Naive B cell (primary cell): ENCODE results near the gene CFAP141. TPM values are rescaled to one million over a fixed set of nuclear protein-coding genes. Genes with fewer than 3 reads are reported as not detected.

Experiments
- ATAC-seq, 2 donors: fragments of 150-1000 bp; cut with Tn5 transposase; 2 replicates each; pipeline ENCODE4 v1.10.0; 2021; ENCODE audit warnings: low read depth in 2 of 2, mild to moderate bottlenecking in 2 of 2, moderate library complexity in 2 of 2
- DNase-seq: peaks from one replicate; pipeline ENCODE4 v3.0.0; 2022
- H3K27ac Mint-ChIP-seq, 6 donors: one replicate each; pipeline ENCODE4 v1.8.0; 2020 to 2022; ENCODE audit warnings: mild to moderate bottlenecking in 6 of 6, mixed read lengths in 6 of 6, moderate library complexity in 5 of 6, inconsistent platforms in 2 of 6
- H3K27me3 Mint-ChIP-seq, 3 donors: one replicate each; pipeline ENCODE4 v1.8.0; 2021 to 2022; ENCODE audit warnings: mixed read lengths in 3 of 3, mild to moderate bottlenecking in 1 of 3
- H3K36me3 Mint-ChIP-seq, 2 donors: one replicate each; pipeline ENCODE4 v1.8.0; 2020 to 2022; ENCODE audit warnings: mixed read lengths in 2 of 2, inconsistent platforms in 1 of 2, mild to moderate bottlenecking in 1 of 2
- H3K4me1 Mint-ChIP-seq, 3 donors: one replicate each; pipeline ENCODE4 v1.8.0; 2020 to 2022; ENCODE audit warnings: mixed read lengths in 3 of 3, inconsistent platforms in 1 of 3, mild to moderate bottlenecking in 1 of 3, moderate library complexity in 1 of 3
- H3K4me3 Mint-ChIP-seq, 8 donors: one replicate each; pipeline ENCODE4 v1.8.0; 2020 to 2022; ENCODE audit warnings: mild to moderate bottlenecking in 8 of 8, mixed read lengths in 8 of 8, moderate library complexity in 8 of 8, inconsistent platforms in 2 of 8
- H3K9me3 Mint-ChIP-seq, 7 donors: one replicate each; pipeline ENCODE4 v1.8.0; 2020 to 2022; ENCODE audit warnings: mixed read lengths in 7 of 7, mild to moderate bottlenecking in 5 of 7, inconsistent platforms in 2 of 7, moderate library complexity in 1 of 7
- polyA plus RNA-seq, 6 donors: library from polyadenylated mRNA; unstranded; fragments of 300-500 nt; fragmentation: Illumina TruSeq; gene quantifications; one replicate each; pipeline ENCODE4 v1.2.3, GENCODE V29; 2021; ENCODE audit warnings: low read depth in 6 of 6

The CFAP141 gene
- polyA plus RNA-seq, 6 donors from 2014 or later, result not detected

DNA sequence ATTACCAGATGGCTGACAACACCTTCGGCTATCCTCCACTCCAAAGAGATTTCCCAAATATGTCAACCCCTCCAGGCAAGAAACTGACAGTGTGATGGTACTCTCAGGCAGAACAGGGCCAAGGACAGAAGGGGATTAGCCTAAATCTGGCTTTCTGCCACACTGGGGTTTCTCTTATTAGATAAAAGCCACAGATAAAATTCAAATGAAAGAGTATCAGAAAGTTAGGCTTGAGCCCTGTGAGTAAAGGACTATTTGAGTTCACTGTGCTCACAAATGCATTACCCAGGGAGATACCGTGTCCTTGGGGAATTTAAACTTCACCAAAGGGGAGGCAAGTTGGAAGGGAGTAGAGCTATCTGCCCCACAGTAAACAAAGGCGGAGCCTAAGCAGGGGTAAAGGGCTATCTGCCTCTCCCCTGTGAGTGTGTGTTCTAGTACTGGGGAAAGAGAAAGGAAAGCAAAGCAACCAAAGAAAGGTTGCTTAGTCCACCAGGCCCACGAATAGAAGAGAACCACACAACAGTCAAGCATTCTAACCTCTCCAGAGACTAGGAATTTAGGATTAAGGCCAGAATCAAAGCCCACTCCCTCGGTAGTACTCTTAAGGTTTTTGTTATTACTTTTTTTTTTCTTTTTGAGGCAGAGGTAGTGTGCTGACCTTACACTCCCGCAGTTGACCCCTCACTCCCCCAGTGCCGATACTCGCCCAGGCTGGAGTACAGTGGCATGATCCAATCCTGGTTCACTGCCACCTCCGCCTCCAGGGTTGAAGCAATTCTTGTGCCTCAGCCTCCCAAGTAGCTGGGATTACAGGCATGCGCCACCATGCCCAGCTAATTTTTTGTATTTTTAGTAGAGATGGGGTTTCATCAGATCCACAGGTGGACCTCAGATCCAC lies 27.0 kb downstream of the CFAP141 start:
- peak overlapping the region; percentile 40 to 100 (median 100) for H3K4me3 Mint-ChIP-seq
- peaks cover 4 to 14% of the 10 kb centered on the region in 2 donors for H3K36me3 Mint-ChIP-seq
- DNase-seq, result no peak

DNA sequence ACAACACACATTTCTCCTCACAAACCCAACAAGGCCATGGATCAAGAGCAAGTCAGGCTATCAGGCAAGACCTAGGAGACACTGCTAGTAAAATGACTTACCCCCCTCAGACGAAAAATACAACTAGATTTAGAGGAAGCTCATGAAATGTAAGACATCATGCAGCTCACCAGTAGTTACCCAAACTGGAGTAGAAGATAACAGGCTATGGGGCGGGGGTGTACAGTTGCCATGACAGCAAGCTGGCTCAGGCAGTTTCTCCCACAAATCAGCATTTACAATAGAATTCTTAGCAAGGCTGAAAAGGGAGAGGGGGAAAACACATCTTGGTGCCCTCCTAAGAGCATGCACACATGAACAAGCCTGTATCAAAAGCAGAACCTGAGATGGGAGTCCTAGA lies 28.1 kb downstream of the CFAP141 start:
- peak overlapping the region; percentile 40 to 93 (median 82) for H3K27ac Mint-ChIP-seq
- ATAC-seq, result no peak

More for the DNA sequence above, 27.0 kb downstream of the CFAP141 start:
- Mint-ChIP-seq H3K27ac (peak overlapping the region; percentile 93 to 100 (median 98)), H3K9me3 (no peaks in the 10 kb centered on the region), H3K27me3 (no peaks in the 10 kb centered on the region), H3K4me1 (peaks cover 64 to 76% (median 76%) of the 10 kb centered on the region in 3 donors)
- ATAC-seq, result no peak

DNA sequence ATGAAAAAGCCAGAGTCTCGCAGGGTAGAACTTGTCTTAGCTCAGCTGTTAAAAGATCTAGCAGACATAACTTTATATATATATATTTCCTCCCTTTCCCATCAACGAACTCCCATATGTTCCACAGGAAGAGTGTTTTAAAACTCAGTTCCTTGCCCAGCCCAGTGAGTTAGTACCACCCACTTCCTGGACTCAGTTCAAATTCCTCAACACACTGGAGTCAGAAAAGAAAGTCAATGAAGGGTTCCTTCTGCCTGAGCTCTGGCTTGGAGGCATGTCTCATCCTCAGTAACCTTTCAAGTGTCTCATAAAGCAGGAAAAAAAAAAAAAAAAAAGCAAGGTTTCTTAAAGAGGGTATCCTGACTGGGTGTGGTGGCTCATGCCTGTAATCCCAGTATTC lies 29.8 kb downstream of the CFAP141 start:
- Mint-ChIP-seq H3K4me1 (peaks cover 49 to 64% (median 63%) of the 10 kb centered on the region in 3 donors), H3K27me3 (no peaks in the 10 kb centered on the region), H3K27ac (peak overlapping the region; percentile 3 to 93 (median 72)), H3K36me3 (peaks cover 8 to 22% of the 10 kb centered on the region in 2 donors), H3K4me3 (peak overlapping the region in 3 of 8 donors; percentile 8 to 30 (median 18)), H3K9me3 (no peaks in the 10 kb centered on the region)
- no peak for DNase-seq
- ATAC-seq, result no peak

More for the DNA sequence above, 28.1 kb downstream of the CFAP141 start:
- H3K9me3 Mint-ChIP-seq, result no peaks in the 10 kb centered on the region
- peaks cover 3 to 10% of the 10 kb centered on the region in 2 donors for H3K36me3 Mint-ChIP-seq
- H3K4me3 Mint-ChIP-seq, result peak overlapping the region; percentile 3 to 100 (median 62)
- H3K4me1 Mint-ChIP-seq, result peaks cover 58 to 69% (median 69%) of the 10 kb centered on the region in 3 donors
- no peaks in the 10 kb centered on the region for H3K27me3 Mint-ChIP-seq
- DNase-seq, result no peak

DNA sequence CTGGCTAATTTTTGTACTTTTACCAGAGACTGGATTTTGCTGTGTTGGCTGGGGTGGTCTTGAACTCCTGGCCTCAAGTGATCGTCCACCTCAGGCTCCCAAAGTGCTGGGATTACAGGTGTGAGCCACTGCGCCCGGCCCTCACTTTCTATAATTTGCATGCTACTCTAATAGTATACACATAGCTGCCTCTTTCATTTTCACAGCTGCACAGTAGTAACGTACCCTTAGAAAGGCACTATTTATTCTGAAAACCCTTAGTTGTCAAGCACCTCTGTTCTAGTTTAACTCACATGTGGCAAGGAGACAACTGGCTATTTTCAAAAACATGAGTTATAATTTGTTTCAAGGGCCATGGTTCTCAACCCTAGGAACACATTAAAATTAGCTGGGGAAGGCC lies 31.5 kb downstream of the CFAP141 start:
- Mint-ChIP-seq H3K4me3 (no peak overlapping the region), H3K27ac (no peak overlapping the region), H3K36me3 (peaks cover 21 to 39% of the 10 kb centered on the region in 2 donors), H3K4me1 (peaks cover 38 to 53% (median 50%) of the 10 kb centered on the region in 3 donors), H3K27me3 (no peaks in the 10 kb centered on the region), H3K9me3 (no peaks in the 10 kb centered on the region)
- ATAC-seq (no peak), DNase-seq (no peak)

DNA sequence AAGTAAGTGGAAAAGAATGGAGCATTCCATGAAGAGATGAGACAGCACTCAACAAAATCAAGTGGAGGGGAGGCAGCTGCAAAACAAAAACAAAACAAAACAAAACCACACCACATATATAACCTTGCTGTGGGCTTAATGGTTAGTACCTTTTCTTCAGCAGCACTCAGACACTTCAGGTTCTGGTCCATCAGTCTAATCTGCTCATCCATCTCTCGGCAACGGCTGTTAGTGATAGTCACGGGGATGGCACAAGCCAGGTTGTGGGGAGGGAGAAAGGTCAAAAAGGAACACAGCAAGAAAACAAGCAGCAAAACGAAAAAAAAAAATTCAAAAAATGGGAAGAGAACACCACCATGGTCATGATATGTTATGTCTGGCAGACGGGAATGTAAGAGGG lies 34.3 kb downstream of the CFAP141 start:
- H3K27ac Mint-ChIP-seq, result peak overlapping the region in 3 of 6 donors; percentile 76 to 89 (median 78)
- H3K27me3 Mint-ChIP-seq, result no peaks in the 10 kb centered on the region
- DNase-seq (no peak), ATAC-seq (no peak)
- H3K4me1 Mint-ChIP-seq, result peaks cover 17 to 26% (median 25%) of the 10 kb centered on the region in 3 donors
- H3K9me3 Mint-ChIP-seq, result no peaks in the 10 kb centered on the region
- peaks cover 27 to 59% of the 10 kb centered on the region in 2 donors for H3K36me3 Mint-ChIP-seq
- peak overlapping the region in 1 of 8 donors; percentile 61 for H3K4me3 Mint-ChIP-seq

DNA sequence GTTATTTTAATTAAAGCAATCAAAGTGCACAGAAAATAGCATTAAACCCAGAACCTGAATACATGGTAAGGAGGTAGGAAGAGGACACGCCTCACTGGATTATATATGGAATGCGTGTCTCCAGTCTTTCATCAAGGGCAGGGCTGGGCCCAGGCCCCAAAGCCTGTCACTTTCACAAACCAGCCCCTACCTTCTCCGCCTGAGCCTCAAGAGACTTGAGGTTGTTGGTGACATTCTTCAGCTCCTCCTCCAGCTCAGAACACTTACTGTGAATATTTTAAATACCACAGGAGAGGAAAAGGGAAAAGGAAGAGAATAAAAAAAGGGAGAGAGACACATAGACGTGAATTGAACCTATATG lies 34.9 kb downstream of the CFAP141 start:
- H3K9me3 Mint-ChIP-seq, result no peaks in the 10 kb centered on the region
- no peak for DNase-seq
- H3K27me3 Mint-ChIP-seq, result no peaks in the 10 kb centered on the region
- peak overlapping the region in 2 of 6 donors; percentile 78 to 89 for H3K27ac Mint-ChIP-seq
- H3K4me3 Mint-ChIP-seq, result no peak overlapping the region
- peaks cover 12 to 21% (median 18%) of the 10 kb centered on the region in 3 donors for H3K4me1 Mint-ChIP-seq
- ATAC-seq, result no peak
- peaks cover 27 to 58% of the 10 kb centered on the region in 2 donors for H3K36me3 Mint-ChIP-seq

DNA sequence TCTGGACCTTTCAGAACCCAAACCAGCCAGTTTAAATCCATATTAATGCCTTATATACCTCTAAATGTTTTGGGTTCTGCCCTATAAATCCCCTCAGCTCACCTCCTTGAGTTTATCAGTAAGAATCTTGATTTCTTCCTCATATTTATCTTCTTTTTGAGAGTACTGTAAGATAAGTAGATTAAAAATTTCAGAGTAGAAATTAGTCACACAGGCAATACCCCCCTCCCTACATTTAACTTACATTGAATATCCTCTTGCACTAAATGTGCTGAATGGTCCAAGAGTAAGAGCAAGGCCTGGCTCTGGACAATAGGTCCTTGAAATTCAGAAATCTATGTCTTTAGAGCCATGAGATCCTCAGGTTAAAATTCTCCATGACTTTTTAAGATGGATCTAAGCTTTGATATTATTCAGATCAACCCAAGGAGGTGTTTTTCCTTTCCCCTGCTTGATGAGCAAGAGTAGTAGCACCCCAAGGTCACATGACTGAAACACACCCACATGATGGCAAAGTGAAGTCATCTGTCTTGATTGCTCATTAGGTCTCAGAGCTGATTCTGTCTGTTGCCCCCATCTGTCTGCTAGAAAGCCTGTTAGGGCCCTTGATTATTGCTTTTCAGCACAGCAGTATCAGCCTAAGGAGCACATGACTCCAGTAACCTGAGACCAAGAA lies 35.4 kb downstream of the CFAP141 start:
- no peaks in the 10 kb centered on the region for H3K27me3 Mint-ChIP-seq
- H3K27ac Mint-ChIP-seq, result peak overlapping the region in 2 of 6 donors; percentile 18 to 93
- no peaks in the 10 kb centered on the region for H3K9me3 Mint-ChIP-seq
- peak overlapping the region in 1 of 8 donors; percentile 47 for H3K4me3 Mint-ChIP-seq
- H3K36me3 Mint-ChIP-seq, result peaks cover 32 to 60% of the 10 kb centered on the region in 2 donors
- no peak for DNase-seq
- H3K4me1 Mint-ChIP-seq, result peaks cover 10 to 16% (median 13%) of the 10 kb centered on the region in 3 donors
- no peak for ATAC-seq

DNA sequence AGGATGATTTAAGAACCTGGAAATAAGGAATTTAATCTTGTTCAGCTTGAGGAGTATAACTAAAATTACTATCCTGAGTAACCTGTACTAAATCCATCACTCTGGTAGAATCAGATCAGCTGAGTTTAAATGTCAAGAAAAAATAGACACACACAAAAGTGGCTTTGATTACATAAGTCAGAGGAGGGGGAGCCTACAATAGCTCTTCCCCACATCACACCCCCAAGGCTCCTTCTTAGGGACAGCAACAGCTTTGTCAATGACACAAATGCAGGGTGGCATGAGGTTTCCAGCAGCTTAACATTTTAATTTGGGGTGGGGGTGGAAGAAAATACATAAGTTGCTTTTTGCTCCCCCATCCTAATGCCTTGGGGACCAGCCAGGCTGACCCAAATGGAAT lies 38.7 kb downstream of the CFAP141 start:
- Mint-ChIP-seq H3K4me3 (no peak overlapping the region), H3K36me3 (peaks cover 33 to 75% of the 10 kb centered on the region in 2 donors), H3K27me3 (no peaks in the 10 kb centered on the region), H3K9me3 (no peaks in the 10 kb centered on the region), H3K4me1 (peaks cover 7 to 35% (median 11%) of the 10 kb centered on the region in 3 donors), H3K27ac (peak overlapping the region in 3 of 6 donors; percentile 67 to 87 (median 77))
- no peak for DNase-seq
- no peak for ATAC-seq

DNA sequence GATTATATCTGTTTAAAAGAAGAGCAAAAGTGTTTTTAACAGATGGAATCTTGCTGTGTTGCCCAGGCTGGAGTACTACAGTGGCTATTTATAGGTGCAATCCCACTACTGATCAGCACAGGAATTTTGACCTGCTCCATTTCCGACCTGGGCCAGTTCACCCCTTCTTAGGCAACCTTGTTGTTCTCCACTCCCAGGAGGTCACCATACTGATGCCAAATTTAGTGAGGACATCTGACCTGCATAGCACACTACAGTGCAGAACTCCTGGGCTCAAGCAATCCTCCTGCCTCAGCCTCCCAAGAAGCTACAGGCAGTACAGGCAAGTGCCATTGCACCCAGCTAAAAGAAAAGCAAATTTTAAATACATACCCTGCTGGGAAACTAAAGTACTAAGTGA lies 39.9 kb downstream of the CFAP141 start:
- H3K27ac Mint-ChIP-seq, result peak overlapping the region in 1 of 6 donors; percentile 64
- H3K36me3 Mint-ChIP-seq, result peaks cover 24 to 63% of the 10 kb centered on the region in 2 donors
- no peak overlapping the region for H3K4me3 Mint-ChIP-seq
- no peak for ATAC-seq
- no peaks in the 10 kb centered on the region for H3K9me3 Mint-ChIP-seq
- peaks cover 6 to 25% (median 7%) of the 10 kb centered on the region in 3 donors for H3K4me1 Mint-ChIP-seq
- H3K27me3 Mint-ChIP-seq, result no peaks in the 10 kb centered on the region
- DNase-seq, result no peak

DNA sequence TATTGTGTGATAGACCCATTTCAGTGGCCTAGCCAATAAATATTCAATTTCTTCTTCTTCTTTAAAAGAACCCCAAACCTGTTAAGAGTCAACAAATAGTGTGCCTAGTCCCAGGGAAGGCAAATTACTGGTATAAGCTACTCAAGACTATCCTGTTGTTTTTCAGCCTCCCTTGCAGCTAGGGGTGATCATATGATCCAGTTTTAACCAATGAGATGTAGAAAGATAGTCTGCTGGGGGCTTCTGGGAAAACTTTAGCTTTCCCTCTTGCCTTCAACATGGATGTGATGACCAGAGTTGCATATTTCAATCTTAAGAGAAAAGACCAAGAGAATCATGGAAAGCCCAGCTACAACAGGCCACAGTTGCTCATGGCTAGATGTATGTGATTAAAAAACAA lies 46.6 kb downstream of the CFAP141 start:
- H3K27ac Mint-ChIP-seq, result peak overlapping the region in 5 of 6 donors; percentile 4 to 79 (median 22)
- peak overlapping the region in 1 of 8 donors; percentile 0 for H3K4me3 Mint-ChIP-seq
- no peaks in the 10 kb centered on the region for H3K27me3 Mint-ChIP-seq
- peaks cover 23 to 45% (median 24%) of the 10 kb centered on the region in 3 donors for H3K4me1 Mint-ChIP-seq
- ATAC-seq (no peak), DNase-seq (no peak)
- peaks cover 0 to 11% (median 2%) of the 10 kb centered on the region in 7 donors for H3K9me3 Mint-ChIP-seq
- peaks cover 30 to 33% of the 10 kb centered on the region in 2 donors for H3K36me3 Mint-ChIP-seq

DNA sequence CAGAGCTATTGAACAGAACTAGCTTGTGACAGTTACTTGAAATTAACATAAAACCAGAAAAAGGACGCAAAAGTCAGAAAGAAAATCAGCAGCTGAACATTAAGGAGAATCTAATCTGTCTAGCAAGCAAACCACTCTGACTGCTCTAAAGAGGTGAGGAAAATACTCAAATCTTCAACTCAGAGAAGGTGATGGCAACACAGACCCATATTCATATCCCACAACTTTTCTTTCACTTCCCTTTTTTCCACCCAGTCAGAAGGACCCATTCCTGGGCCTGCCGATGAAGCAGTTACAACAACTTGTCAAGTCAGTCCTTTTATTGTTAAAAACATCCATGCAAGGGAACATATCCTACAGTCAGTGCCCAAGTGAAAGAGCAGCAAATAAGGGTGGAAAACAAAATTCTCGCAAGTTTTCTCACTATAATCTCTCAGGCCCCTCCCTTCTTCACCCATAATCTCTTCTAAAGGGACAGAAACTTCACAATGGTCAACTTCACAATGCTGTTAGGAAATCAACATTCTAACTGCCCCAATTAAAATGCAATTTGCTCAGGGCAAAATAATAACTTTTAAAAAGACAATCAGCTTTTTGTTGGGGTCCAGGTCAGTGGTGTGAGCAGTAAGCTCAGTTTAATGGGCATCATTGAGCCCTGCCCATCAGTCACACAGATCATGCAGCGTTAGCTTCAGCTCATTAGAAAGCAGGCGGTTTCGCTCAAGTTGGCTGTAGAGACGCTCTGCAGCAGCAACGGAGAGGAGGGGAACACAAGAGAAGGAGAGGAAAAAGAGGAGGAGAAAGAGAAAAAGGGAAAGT lies 47.6 kb downstream of the CFAP141 start:
- Mint-ChIP-seq H3K4me1 (peaks cover 23 to 36% (median 24%) of the 10 kb centered on the region in 3 donors), H3K4me3 (peak overlapping the region in 2 of 8 donors; percentile 2 to 31), H3K27ac (peak overlapping the region in 5 of 6 donors; percentile 79 to 98 (median 90)), H3K27me3 (no peaks in the 10 kb centered on the region), H3K9me3 (peaks cover 0 to 11% (median 2%) of the 10 kb centered on the region in 7 donors), H3K36me3 (peaks cover 26 to 33% of the 10 kb centered on the region in 2 donors)
- DNase-seq (peak; percentile 17), ATAC-seq (peak; percentile 62 to 66)

DNA sequence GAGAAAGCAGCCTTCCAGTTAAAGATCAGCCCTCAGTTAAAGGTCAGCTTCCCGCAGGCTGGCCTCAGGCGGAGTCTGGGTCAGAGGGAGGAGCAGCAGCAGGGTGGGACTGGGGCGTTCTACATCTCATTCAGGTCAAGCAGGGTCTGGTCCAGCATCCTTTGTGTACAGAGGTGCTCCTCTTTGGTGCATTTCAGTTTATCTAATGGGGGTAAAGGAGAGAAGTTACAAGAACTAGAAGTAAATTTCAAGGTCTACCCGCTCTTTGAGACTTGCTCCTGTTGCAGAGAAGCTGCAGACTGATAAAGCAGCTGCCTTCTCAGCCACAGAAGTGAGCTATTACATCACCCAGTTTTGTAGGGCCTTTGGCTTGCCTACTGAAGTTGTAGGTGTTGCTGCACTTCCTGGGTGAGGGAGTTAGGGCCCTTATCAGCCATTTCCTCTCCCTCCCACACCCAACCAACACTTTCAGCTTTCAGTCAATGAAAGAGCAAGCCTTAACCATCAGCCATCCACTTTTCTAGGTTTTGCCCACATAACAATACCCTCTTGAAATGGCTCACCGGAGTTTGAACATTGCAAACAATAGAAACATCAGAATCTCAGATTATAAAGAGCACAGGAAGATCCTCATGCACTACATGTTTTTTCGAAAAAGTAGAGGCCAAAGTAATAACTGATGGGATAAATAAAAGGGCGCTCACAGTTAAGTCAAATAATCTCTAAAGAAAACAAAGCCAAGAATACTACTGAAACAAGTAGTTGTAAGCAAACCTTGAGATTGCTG lies 48.4 kb downstream of the CFAP141 start:
- DNase-seq (no peak), ATAC-seq (peak; percentile 45 to 54)
- Mint-ChIP-seq H3K36me3 (peaks cover 20 to 33% of the 10 kb centered on the region in 2 donors), H3K4me1 (peaks cover 23 to 28% (median 24%) of the 10 kb centered on the region in 3 donors), H3K27me3 (no peaks in the 10 kb centered on the region), H3K9me3 (peaks cover 0 to 11% (median 2%) of the 10 kb centered on the region in 7 donors), H3K27ac (peak overlapping the region; percentile 72 to 92 (median 84)), H3K4me3 (peak overlapping the region in 5 of 8 donors; percentile 6 to 59 (median 29))
